Natural killer cell treated with Interleukin-12 subunit alpha and Interleukin-12 subunit beta and Interleukin-15 and Interleukin-18, amount 100 ng/mL, for 72 hours (primary cell): ENCODE measurements around the gene CYB5R3. TPM values are rescaled to one million over a fixed set of nuclear protein-coding genes. Genes with fewer than 3 reads are reported as not detected.
"Not testable (repeated sequence)": the region's sequence is repeated elsewhere in the genome, so short reads cannot be mapped to it uniquely, and the experiment has no call there.

Experiments used
- ATAC-seq, 2 donors: fragments of 150-1000 bp; cut with Tn5 transposase in 1 of 2; sonication (Bioruptor Pico), chemical (Tn5 transposase) in 1 of 2; 2 replicates each; pipeline ENCODE4 v1.10.0; 2021
- DNase-seq: peaks from one replicate; pipeline ENCODE4 v3.0.0; 2022; ENCODE audit warnings: low spot score
- H3K27ac Mint-ChIP-seq, 2 donors: 1 replicate in 1 of 2; 2 replicates in 1 of 2; pipeline ENCODE4 v1.8.0; 2022; ENCODE audit warnings: mixed read lengths in 2 of 2, mild to moderate bottlenecking in 1 of 2, moderate library complexity in 1 of 2
- H3K27me3 Mint-ChIP-seq, 2 donors: 1 replicate in 1 of 2; 2 replicates in 1 of 2; pipeline ENCODE4 v1.8.0; 2022; ENCODE audit warnings: mixed read lengths in 2 of 2
- H3K36me3 Mint-ChIP-seq: one replicate; pipeline ENCODE4 v1.8.0; 2022; ENCODE audit warnings: mixed read lengths
- H3K4me1 Mint-ChIP-seq, 2 donors: 1 replicate in 1 of 2; 2 replicates in 1 of 2; pipeline ENCODE4 v1.8.0; 2022; ENCODE audit warnings: low read depth in 2 of 2, mixed read lengths in 2 of 2, mild to moderate bottlenecking in 1 of 2
- H3K4me3 Mint-ChIP-seq: one replicate; pipeline ENCODE4 v1.8.0; 2022; ENCODE audit warnings: mixed read lengths
- H3K9me3 Mint-ChIP-seq: 2 replicates; pipeline ENCODE4 v1.8.0; 2022; ENCODE audit warnings: mixed read lengths
- total RNA-seq, 2 donors: library from RNA; stranded (reverse); gene quantifications; one replicate each; pipeline ENCODE4 v1.2.3, GENCODE V29; 2022

The CYB5R3 gene
- total RNA-seq, 2 donors from 2014 or later = 79.6 to 96.7 TPM

GRCh38 chr22:42602470-42602869 is 46.7 kb downstream of the CYB5R3 start:
- Mint-ChIP-seq H3K9me3 (no peaks in the 10 kb centered on the region), H3K4me1 (peaks cover 9 to 27% of the 10 kb centered on the region in 2 donors), H3K4me3 (no peak overlapping the region), H3K27me3 (no peaks in the 10 kb centered on the region), H3K27ac (peak overlapping the region in 1 of 2 donors; percentile 41), H3K36me3 (peaks cover 12% of the 10 kb centered on the region)
- DNase-seq = no peak
- no peak for ATAC-seq

DNA sequence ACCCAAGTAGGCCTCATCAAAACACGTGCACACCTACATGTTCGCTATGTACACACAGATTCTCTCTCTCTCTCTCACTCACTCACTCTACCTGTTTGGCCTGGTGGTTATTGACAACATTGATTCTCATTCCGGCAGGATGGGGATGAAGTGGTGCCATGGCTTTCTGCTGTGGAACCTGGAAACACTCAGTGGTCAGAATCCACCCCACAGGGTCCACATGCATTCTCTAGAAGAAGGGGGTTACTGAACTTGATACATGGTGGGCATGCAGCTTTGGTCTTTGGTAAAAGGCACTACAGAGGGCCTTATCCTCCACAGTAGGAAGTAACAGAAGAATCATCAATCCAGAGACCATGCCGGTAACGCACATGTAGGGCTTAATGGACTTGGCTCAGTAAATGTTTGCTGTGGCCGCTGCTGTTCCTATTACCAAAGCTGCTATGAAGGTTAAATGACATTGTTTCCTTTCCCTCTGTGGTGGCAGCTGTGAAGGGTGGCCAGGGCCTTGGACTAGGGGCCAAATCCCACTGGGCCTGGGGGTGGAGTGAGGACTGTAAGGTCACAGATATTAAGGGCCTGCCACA is 47.2 kb downstream of the CYB5R3 start:
- H3K27me3 Mint-ChIP-seq = no peaks in the 10 kb centered on the region
- peak overlapping the region in 1 of 2 donors; percentile 13 for H3K27ac Mint-ChIP-seq
- H3K9me3 Mint-ChIP-seq = no peaks in the 10 kb centered on the region
- no peak for ATAC-seq
- H3K4me1 Mint-ChIP-seq = peaks cover 9 to 27% of the 10 kb centered on the region in 2 donors
- H3K36me3 Mint-ChIP-seq = peaks cover 12% of the 10 kb centered on the region
- no peak overlapping the region for H3K4me3 Mint-ChIP-seq
- no peak for DNase-seq

DNA sequence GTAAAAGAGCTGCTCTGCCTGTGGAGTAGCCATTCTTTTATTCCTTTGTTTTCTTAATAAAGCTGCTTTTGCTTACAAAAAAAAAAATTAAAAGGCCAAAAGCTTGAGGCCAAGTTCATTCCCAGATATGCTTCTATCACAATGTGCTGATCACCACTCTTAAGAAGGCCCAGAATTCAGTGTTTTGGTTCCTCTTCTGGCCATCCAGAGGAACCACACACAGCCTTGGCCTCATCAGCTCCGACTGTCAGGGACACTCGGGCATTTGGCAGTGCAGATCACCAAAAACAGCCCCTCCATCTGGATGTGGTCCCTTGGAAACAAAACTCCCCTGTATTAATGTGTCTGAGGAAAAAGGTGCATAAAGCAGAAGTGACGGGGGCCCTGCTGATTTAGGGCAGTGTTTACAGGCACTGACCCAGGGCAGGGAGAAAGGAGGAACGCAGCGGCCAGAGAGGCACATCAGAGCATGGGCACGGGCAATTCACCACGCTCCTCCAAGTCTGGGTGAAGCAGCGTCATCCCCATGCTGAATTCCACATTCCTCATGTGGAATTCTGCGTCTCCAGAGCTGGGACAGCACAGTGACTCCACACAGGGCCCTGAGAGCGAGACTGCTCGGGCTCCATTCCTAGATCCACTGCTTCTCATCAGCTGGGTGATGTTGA is 52.2 kb downstream of the CYB5R3 start:
- DNase-seq = no peak
- Mint-ChIP-seq H3K27ac (no peak overlapping the region), H3K4me3 (no peak overlapping the region), H3K9me3 (no peaks in the 10 kb centered on the region), H3K27me3 (no peaks in the 10 kb centered on the region), H3K36me3 (peaks cover 10% of the 10 kb centered on the region), H3K4me1 (peaks cover 3 to 7% of the 10 kb centered on the region in 2 donors)
- ATAC-seq = no peak

GRCh38 chr22:42596336-42596735 is 52.9 kb downstream of the CYB5R3 start:
- ATAC-seq = no peak
- no peak overlapping the region for H3K4me3 Mint-ChIP-seq
- peaks cover 6% of the 10 kb centered on the region for H3K36me3 Mint-ChIP-seq
- H3K27me3 Mint-ChIP-seq = no peaks in the 10 kb centered on the region
- peaks cover 0 to 3% of the 10 kb centered on the region in 2 donors for H3K4me1 Mint-ChIP-seq
- H3K27ac Mint-ChIP-seq = no peak overlapping the region
- no peak for DNase-seq
- H3K9me3 Mint-ChIP-seq = no peaks in the 10 kb centered on the region

GRCh38 chr22:42595434-42595833 is 53.8 kb downstream of the CYB5R3 start:
- peaks cover 6% of the 10 kb centered on the region for H3K36me3 Mint-ChIP-seq
- H3K4me3 Mint-ChIP-seq = no peak overlapping the region
- H3K27ac Mint-ChIP-seq = no peak overlapping the region
- H3K27me3 Mint-ChIP-seq = no peaks in the 10 kb centered on the region
- H3K9me3 Mint-ChIP-seq = no peaks in the 10 kb centered on the region
- ATAC-seq (no peak), DNase-seq (no peak)
- peaks cover 0 to 3% of the 10 kb centered on the region in 2 donors for H3K4me1 Mint-ChIP-seq

DNA sequence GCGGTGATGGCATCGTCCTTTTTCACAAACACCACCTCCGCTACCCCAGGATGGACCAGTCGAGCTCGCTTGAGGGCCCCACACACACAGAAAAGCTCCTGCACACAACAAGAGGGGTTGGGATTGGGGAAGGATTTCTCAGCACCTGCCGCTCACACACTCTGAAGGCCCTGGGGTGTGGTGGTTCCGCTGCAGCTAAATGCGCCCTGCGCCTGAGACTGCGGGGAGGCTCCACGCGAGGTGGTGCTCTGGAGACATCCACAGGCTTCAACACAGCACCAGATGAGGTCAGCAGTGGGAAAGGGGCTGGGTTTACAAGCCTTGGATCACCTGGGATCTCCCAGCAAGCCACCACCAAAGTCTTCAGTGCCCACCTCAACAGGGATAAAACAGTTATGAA is 57.2 kb downstream of the CYB5R3 start:
- H3K9me3 Mint-ChIP-seq = no peaks in the 10 kb centered on the region
- H3K4me1 Mint-ChIP-seq = peaks cover 0 to 8% of the 10 kb centered on the region in 2 donors
- peak in 1 of 2 donors; percentile 15 for ATAC-seq
- peaks cover 14% of the 10 kb centered on the region for H3K36me3 Mint-ChIP-seq
- no peak overlapping the region for H3K27ac Mint-ChIP-seq
- DNase-seq = no peak
- no peaks in the 10 kb centered on the region for H3K27me3 Mint-ChIP-seq
- no peak overlapping the region for H3K4me3 Mint-ChIP-seq

GRCh38 chr22:42587588-42588175 is 61.5 kb downstream of the CYB5R3 start:
- DNase-seq (peak; percentile 10), ATAC-seq (no peak)
- no peaks in the 10 kb centered on the region for H3K9me3 Mint-ChIP-seq
- no peak overlapping the region for H3K27ac Mint-ChIP-seq
- peaks cover 14% of the 10 kb centered on the region for H3K36me3 Mint-ChIP-seq
- no peaks in the 10 kb centered on the region for H3K27me3 Mint-ChIP-seq
- no peak overlapping the region for H3K4me3 Mint-ChIP-seq
- H3K4me1 Mint-ChIP-seq = peaks cover 0 to 8% of the 10 kb centered on the region in 2 donors

DNA sequence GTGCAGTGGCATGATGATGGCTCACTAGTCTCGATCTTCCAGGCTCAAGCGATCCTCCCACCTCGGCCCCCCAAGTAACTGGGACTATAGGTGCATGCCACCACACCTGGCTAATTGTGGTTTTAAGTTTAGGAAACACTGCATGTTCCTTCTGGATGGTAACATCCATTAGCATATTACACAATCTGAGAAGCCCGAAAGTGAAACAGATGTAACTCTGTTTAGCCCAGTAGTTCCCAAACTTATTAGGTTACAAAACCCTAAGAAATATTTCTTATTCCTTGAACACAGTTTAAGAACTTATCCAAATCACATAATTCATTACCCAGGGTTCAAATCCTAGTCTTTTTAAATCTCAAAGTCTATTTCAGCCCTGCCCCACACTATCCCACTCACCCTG is 62.8 kb downstream of the CYB5R3 start:
- H3K27ac Mint-ChIP-seq = peak overlapping the region in 1 of 2 donors; percentile 3
- ATAC-seq = no peak

GRCh38 chr22:42585096-42585495 is 64.1 kb downstream of the CYB5R3 start:
- no peak for DNase-seq
- H3K9me3 Mint-ChIP-seq = no peaks in the 10 kb centered on the region
- H3K4me1 Mint-ChIP-seq = peaks cover 14 to 18% of the 10 kb centered on the region in 2 donors
- H3K27ac Mint-ChIP-seq = peak overlapping the region in 1 of 2 donors; percentile 75
- H3K27me3 Mint-ChIP-seq = no peaks in the 10 kb centered on the region
- H3K4me3 Mint-ChIP-seq = no peak overlapping the region
- no peak for ATAC-seq
- H3K36me3 Mint-ChIP-seq = peaks cover 20% of the 10 kb centered on the region

More for the DNA sequence above, 62.8 kb downstream of the CYB5R3 start:
- Mint-ChIP-seq H3K36me3 (peaks cover 14% of the 10 kb centered on the region), H3K27me3 (no peaks in the 10 kb centered on the region), H3K9me3 (no peaks in the 10 kb centered on the region), H3K4me1 (peaks cover 7 to 14% of the 10 kb centered on the region in 2 donors), H3K4me3 (no peak overlapping the region)
- no peak for DNase-seq

DNA sequence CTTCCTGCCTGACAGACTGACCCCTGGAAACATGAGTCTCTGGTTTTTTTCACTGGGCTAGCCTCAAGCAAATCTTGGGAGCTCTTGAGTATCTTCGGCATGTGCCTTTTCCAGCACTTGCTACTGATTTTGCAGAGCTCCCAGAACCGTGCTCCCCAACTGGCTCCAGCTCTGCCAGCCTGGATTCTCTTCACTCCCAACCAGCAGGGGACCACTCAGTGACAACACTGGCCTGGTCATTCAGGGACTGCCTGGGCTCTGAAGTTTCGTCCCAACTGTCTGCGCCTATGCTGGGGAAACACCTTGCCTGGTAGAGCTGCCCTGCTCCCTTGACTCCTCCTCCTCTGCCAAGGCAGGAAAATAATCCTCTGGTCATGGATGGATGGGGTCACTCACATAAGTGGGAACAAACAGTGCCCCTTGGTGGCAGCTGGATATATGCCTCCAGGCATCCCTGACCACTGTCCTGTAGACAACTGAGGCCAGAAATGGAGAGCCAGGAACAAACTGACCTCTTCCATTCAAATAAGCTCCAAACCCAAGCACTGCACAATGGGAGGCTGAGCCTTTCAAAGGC is 64.7 kb downstream of the CYB5R3 start:
- H3K36me3 Mint-ChIP-seq = peaks cover 15% of the 10 kb centered on the region
- no peaks in the 10 kb centered on the region for H3K27me3 Mint-ChIP-seq
- ATAC-seq (no peak), DNase-seq (peak; percentile 46)
- no peaks in the 10 kb centered on the region for H3K9me3 Mint-ChIP-seq
- H3K4me3 Mint-ChIP-seq = no peak overlapping the region
- peaks cover 14% of the 10 kb centered on the region in 2 donors for H3K4me1 Mint-ChIP-seq
- H3K27ac Mint-ChIP-seq = no peak overlapping the region

- ATAC-seq (no peak), DNase-seq (no peak)
- Mint-ChIP-seq H3K36me3 (peaks cover 13% of the 10 kb centered on the region), H3K27ac (no peak overlapping the region), H3K4me1 (peaks cover 14% of the 10 kb centered on the region in 2 donors), H3K4me3 (no peak overlapping the region), H3K27me3 (no peaks in the 10 kb centered on the region), H3K9me3 (no peaks in the 10 kb centered on the region)
These were observed 66.2 kb downstream of the CYB5R3 start for GRCh38 chr22:42582987-42583386.

- DNase-seq (peak; percentile 81), ATAC-seq (peak; percentile 90 to 93)
- Mint-ChIP-seq H3K27me3 (no peaks in the 10 kb centered on the region), H3K36me3 (peaks cover 6% of the 10 kb centered on the region), H3K4me1 (peaks cover 10 to 14% of the 10 kb centered on the region in 2 donors), H3K9me3 (no peaks in the 10 kb centered on the region), H3K27ac (peak overlapping the region; percentile 83 to 92), H3K4me3 (peak overlapping the region; percentile 98)
These were observed 67.2 kb downstream of the CYB5R3 start for GRCh38 chr22:42581762-42582716.

DNA sequence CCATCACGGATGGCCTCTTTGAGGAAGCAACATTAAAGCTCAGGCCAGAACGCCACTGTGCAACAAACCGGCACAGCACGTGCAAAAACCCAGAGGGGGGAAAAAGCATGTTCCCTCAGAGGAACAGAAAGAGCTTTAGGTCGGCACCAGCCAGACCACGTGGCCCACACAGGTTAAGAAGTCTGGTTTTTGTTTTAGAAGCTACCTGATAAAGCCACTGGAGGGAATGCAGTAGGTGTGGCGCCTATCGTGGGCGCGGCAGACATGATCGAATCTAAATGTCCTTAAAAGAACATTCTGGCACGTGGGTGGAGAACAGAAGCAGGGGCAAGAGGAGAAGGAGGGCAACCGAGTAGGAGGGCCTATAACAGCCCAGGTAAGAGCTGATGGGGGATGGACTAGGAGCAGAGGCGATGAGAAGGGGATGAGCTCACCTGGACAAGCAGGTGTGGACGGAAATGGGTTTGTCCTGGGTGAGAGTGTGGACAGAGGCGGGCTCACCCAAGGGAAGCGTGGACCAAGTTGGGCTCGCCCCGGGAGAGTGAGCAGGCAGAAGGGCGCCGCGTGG is 67.9 kb downstream of the CYB5R3 start:
- H3K9me3 Mint-ChIP-seq, H3K27me3 Mint-ChIP-seq, ATAC-seq, H3K36me3 Mint-ChIP-seq, DNase-seq: not testable (repeated sequence)
- Mint-ChIP-seq H3K4me1 (peaks cover 10 to 14% of the 10 kb centered on the region in 2 donors), H3K4me3 (peak overlapping the region; percentile 98), H3K27ac (peak overlapping the region; percentile 83 to 92)
